ENCODE data around the gene IRF8.
A peak's percentile ranks its signal among the peaks of the same experiment; 100 is the strongest.

Gene IRF8

DNA sequence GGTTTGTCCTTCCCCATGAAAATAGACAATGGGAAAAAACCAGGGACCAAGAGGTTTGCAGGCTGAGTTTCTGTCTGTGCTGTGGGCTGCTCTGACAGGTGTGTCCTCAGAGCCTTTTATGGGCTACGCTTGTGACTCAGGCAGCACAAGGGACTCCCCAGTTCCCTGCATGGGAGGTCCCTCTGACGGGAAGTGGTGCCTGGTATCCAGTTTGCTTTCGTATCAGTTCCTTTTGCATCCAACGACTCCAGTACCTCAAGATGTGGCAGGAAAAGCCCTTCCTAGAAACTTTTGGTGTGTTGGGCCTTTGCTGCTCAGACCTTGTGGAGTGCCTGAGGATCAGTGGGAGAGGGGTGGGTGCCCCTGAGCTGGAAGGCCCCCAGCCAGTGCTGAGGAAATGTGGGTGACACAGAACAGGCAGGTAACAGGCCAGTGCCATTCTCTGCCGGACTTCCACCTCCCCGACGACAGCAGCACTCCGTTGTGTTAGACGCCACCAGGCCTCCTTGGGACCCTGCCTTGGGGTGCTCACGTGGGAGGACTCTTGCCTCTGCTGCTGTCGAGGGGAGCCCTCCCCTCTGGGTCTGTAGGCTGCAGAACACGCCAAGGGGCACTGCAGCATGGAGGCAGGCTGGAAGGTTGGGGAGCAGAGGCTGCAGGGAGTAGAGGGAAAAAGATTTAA lies 38.4 kb upstream of the IRF8 start:
- DNase-seq (ENCODE audit: low read depth): no peak
- H3K4me3 ChIP-seq (ENCODE audit: low read depth, low read length): no peak overlapping the region
- TF ChIP-seq, protein P1, sequence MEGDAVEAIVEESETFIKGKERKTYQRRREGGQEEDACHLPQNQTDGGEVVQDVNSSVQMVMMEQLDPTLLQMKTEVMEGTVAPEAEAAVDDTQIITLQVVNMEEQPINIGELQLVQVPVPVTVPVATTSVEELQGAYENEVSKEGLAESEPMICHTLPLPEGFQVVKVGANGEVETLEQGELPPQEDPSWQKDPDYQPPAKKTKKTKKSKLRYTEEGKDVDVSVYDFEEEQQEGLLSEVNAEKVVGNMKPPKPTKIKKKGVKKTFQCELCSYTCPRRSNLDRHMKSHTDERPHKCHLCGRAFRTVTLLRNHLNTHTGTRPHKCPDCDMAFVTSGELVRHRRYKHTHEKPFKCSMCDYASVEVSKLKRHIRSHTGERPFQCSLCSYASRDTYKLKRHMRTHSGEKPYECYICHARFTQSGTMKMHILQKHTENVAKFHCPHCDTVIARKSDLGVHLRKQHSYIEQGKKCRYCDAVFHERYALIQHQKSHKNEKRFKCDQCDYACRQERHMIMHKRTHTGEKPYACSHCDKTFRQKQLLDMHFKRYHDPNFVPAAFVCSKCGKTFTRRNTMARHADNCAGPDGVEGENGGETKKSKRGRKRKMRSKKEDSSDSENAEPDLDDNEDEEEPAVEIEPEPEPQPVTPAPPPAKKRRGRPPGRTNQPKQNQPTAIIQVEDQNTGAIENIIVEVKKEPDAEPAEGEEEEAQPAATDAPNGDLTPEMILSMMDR (IDR thresholded peaks at IDR 0.05; ENCODE audit: control insufficient read depth, extremely low read depth, insufficient read depth): no peak

DNA sequence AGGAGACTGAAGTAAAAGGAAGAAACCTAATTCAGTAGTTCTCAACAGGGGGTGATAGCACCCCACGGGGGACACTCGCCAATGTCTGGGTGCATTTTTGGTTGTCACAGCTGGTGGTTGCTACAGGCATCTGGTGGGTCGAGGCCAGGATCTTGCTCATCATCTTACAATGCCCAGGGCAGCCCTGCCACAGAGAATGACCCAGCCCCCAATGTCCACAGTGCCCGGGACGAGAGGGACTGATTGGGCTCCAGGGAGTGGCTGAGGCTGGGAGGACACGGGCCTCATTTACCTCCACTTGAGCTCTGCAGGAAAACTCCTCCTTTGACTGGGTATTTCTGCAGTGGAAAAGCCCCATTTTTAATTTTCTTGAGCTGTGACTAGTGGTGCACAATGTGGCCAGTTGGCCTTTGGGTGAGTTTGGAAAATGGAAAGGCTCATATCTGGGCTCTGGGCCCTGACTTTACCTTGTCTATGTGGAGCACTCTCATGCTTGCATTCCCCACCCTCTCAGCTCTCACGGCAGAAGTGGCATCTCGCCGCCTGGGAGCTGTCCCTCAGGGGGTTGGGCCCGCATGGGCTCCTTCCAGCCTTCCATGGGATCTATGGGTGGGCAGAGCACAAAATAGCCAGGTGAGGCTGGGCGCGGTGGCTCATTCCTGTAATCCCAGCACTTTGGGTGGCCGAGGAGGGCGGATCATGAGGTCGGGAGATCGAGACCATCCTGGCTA lies 37.7 kb upstream of the IRF8 start:
- TF ChIP-seq, protein P1 (IDR thresholded peaks at IDR 0.05; ENCODE audit: control insufficient read depth, extremely low read depth, insufficient read depth): no peak
- no peak for DNase-seq (ENCODE audit: low read depth)
- H3K4me3 ChIP-seq (ENCODE audit: low read depth, low read length): no peak overlapping the region

DNA sequence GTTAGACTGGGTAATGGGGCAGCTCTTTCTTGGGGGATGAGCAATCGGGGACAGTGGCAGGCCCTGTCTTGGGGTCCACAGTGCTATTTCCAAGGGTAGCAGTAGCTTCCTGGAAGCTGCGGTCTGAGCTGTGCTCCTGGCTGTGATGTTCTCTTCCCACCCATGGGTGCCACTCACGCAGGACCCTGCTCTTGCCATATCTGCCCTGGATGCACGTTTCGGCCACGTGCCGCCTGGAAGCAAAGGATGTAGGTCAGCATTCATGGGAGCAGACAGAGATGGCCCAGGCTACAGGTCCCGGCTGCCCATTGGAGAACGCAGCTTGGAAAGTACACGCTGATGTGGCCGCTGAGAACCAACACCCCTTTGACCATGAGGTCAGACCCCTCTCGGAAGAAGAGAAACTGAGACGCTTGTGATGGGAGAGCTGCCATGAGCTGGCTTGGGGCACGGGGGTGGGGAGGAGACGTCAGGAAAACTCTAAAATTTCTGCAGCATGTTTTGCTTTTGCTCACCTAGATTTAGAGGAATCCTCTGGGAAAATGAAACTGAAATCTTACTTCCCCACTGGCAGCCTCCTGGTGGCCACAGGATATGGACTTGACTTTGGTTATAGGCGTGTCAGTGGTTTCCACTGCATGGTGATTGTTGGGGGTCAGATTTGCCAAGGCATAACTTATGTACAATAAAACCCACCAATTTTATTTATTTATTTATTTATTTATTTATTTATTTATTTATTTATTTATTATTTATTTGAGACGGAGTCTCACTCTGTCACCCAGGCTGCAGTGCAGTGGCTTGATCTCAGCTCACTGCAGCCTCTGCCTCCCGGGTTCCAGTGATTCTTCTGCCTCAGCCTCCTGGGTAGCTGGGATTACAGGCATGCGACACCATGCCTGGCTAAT lies 36.2 kb upstream of the IRF8 start:
- DNase-seq (ENCODE audit: low read depth): no peak
- H3K4me3 ChIP-seq (ENCODE audit: low read depth, low read length): peak overlapping the region; percentile 21; the same call in 1 of the 2 replicates
- TF ChIP-seq, protein P1 (IDR thresholded peaks at IDR 0.05; ENCODE audit: control insufficient read depth, extremely low read depth, insufficient read depth): no peak

DNA sequence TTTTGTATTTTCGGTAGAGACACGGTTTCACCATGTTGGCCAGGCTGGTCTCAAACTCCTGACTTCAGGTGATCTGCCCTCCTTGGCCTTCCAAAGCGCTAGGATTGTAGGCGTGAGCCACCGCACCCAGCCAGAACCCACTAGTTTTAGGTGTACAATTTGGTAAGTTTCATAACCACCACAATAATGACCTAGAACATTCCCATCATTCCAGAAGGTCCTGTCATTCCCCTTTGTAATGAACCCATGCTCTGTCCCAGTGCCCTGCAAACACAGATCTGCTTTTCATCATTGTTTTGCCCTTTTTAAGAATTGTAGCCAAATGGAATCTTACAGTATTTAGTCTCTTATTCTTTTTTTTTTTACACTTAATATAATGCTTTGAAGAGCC lies 35.6 kb upstream of the IRF8 start:
- DNase-seq (ENCODE audit: low read depth): no peak
- H3K4me3 ChIP-seq (ENCODE audit: low read depth, low read length): no peak overlapping the region
- TF ChIP-seq, protein P1 (IDR thresholded peaks at IDR 0.05; ENCODE audit: control insufficient read depth, extremely low read depth, insufficient read depth): no peak

DNA sequence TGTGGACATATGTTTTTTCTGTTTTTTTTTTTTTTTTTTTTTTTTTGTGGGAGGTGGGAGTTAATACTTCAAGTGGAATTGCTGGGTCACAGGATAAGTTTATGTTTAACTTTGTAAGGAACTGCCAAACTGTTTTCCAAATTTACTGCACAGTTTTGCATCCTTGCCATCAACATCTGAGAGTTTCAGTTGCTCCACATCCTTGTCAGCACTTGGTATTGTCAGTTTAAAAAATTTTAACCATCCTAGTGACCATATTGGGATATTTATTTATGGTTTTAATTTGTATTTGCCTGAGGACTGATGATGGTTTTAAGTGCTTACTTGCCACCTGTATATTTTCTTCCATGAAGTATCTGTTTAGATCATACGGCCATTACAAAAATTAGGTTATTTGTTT lies 34.0 kb upstream of the IRF8 start:
- TF ChIP-seq, protein P1 (IDR thresholded peaks at IDR 0.05; ENCODE audit: control insufficient read depth, extremely low read depth, insufficient read depth): no peak
- DNase-seq (ENCODE audit: low read depth): no peak
- no peak overlapping the region for H3K4me3 ChIP-seq (ENCODE audit: low read depth, low read length)

DNA sequence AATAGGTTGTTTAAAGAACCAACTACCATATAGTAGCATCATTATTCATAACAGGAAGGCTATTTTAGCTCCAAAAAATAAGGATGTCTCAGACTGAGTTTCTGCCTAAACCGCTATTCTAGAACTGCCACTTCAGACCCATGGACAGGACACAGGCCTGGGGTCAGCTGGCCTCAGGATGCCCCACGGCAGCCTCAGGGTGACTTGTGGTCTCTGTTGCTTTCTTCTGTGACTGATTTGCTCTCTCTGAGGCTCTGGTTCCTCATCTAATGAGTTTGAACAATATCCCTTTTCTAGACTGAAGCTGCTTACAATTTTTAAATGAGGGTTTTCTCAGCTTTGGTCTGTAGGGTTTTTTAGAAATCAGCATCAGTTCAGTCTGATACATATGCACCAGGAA lies 31.8 kb upstream of the IRF8 start:
- TF ChIP-seq, protein P1 (IDR thresholded peaks at IDR 0.05; ENCODE audit: control insufficient read depth, extremely low read depth, insufficient read depth): no peak
- H3K4me3 ChIP-seq (ENCODE audit: low read depth, low read length): no peak overlapping the region
- no peak for DNase-seq (ENCODE audit: low read depth)

Measured in LNCaP clone FGC (cell line).